DMS153 (cell line): ENCODE results near the gene TAMM41.
"Not testable (repeated sequence)": the region's sequence is repeated elsewhere in the genome, so short reads cannot be mapped to it uniquely, and the experiment has no call there.

ENCODE experiments used
- DNase-seq: peaks from one replicate; lab custom pipeline; 2025; lab: John Stamatoyannopoulos, UW

Gene TAMM41, protein sequence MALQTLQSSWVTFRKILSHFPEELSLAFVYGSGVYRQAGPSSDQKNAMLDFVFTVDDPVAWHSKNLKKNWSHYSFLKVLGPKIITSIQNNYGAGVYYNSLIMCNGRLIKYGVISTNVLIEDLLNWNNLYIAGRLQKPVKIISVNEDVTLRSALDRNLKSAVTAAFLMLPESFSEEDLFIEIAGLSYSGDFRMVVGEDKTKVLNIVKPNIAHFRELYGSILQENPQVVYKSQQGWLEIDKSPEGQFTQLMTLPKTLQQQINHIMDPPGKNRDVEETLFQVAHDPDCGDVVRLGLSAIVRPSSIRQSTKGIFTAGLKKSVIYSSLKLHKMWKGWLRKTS

DNA sequence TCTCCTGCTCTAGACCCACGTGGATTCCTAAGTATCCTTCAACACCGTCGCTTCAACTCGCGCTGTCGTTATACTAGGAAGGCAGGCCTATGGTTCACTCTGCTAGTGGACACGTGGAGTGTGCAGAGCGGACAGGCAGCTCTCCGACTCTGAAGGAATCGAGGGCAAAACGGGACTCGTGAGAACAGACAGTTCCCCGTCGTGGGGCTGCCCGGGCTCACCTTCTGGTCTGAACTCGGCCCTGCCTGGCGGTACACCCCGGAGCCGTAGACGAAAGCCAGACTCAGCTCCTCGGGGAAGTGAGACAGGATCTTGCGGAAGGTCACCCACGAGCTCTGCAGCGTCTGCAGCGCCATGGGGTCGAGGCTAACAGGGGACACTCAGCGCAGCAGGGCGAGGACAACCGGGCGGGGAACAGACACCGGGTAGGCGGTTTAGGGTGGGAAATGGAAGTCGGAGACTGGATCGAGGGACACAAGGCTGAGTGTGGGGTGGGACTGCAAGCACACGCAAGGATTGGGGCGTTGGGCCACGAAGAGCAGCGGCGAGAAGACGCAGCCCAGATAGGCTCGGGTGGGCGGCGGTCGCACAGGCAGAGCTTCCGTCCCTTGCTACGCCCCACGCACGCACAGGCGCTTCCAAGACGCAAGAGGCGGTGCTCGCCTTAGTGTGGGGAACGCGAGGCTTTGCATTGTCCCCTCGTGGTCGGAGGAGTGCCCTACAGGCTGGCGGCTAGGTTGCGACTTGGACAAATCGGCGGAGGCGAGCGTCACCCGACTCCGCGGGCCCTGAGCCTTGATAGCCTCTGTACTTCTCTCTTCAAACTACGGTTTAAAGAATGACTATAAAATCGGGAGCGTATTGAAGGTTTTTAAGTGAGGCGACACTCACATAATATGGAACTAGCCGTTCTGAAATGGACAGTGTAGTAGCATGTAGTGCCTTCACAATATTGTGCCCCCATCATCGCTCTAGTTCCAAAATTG lies at the start of gene TAMM41:
TAMM41 (minus strand) TSS at position 605 of the 986 bp plus-strand sequence; CDS start at position 356, 249 bp downstream.
- DNase-seq: peak; percentile 56

DNA sequence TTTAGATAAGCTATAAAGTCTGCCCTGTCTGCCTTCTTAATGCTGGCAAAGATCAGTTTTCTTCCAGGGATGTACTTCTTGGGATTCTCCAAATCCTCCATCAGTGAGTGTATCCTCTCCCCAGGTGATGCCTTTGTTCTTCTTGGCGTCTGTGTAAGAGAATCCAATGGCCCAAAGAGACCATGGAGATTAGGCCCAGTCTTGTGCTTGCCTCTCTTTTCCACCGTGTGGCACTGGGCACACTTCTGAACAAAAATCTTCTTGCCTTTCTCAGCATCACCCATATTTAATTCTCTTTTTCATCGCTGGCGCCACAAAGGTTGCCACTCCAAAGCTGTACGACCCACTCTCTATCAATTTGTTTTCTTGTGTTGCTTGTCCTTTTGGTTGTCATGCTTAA lies 32.2 kb upstream of the TAMM41 start:
- DNase-seq: no peak

DNA sequence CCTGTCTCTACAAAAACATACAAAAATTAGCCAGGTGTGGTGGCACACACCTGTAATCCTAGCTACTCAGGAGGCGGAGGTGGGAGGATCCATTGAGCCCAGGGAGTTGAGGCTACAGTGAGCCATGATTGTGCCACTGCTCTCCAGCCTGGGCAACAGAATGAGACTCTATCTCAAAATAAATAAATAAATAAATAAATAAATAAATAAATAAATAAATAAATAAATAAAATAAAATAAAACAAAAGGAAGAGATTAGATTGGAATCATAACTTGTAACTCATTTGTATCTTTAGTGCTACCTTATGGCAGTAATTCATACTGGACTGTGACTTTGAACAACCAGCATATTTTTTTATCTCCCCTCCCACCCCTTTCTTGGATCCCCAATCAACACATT lies 28.0 kb upstream of the TAMM41 start:
- DNase-seq: not testable (repeated sequence)

DNA sequence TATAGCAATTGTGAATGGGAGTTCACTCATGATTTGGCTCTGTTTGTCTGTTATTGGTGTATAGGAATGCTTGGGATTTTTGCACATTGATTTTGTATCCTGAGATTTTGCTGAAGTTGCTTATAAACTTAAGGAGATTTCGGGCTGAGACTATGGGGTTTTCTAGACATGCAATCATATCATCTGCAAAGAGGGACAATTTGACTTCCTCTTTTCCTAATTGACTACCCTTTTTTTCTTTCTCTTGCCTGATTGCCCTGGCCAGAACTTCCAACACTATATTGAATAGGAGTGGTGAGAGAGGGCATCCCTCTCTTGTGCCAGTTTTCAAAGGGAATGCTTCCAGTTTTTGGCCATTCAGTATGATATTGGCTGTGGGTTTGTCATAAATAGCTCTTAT lies 17.1 kb upstream of the TAMM41 start:
- not testable (repeated sequence) for DNase-seq

DNA sequence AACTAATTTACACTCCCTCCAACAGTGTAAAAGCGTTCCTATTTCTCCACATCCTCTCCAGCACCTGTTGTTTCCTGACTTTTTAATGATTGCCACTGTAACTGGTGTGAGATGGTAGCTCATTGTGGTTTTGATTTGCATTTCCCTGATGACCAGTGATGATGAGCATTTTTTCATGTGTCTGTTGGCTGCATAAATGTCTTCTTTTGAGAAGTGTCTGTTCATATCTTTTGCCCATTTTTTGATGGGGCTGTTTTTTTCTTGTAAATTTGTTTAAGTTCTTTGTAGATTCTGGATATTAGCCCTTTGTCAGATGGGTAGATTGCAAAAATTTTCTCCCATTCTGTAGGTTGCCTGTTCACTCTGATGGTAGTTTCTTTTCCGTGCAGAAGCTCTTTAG lies 15.9 kb upstream of the TAMM41 start:
- not testable (repeated sequence) for DNase-seq

DNA sequence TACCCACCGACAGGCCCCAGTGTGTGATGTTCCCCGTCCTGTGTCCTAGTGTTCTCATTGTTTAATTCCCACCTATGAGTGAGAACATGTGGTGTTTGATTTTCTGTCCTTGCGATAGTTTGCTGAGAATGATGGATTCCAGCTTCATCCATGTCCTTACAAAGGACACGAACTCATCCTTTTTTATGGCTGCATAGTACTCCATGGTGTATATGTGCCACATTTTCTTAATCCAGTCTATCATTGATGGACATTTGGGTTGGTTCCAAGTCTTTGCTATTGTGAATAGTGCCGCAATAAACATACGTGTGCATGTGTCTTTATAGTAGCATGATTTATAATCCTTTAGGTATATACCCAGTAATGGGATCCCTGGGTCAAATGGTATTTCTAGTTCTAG lies 15.5 kb upstream of the TAMM41 start:
- not testable (repeated sequence) for DNase-seq

DNA sequence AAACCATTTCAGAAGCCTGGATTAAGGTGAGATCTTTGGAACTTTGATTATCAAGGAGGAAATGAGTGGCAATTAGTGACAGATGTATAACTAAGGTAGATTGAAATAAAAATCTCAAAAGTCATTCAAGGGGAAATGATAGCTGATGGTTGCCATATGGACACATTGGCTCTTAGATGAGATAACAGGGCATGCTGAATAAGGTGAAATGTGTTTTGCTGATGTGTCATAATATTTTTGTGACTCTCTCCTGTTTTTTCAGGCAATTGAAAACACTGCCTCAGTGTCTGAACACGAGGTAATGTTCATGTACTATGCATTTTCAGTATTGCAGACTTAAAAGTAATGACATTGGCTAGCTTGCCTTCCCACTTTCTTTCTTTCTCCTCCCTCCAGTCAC lies 13.5 kb upstream of the TAMM41 start:
- DNase-seq: not testable (repeated sequence)

DNA sequence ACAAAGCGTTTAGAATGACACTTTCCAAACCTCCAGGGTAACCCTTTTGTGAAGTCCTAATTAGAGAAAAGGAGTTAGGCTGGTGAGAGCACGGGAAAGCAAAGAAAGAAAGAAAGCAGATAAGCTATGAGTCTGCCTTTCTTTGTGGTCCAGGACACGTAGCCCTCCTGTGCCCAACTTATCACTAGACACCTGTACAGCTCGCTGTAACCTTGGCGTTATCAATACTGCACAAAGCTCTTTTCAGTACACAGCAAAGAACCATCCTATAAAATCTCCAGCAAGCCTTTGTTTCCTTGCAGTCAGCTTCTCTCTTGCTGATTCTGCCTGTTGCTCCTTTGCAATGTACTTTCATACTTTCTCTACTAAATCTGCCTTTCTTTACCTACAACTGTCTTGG lies 6.8 kb upstream of the TAMM41 start:
- DNase-seq: no peak

DNA sequence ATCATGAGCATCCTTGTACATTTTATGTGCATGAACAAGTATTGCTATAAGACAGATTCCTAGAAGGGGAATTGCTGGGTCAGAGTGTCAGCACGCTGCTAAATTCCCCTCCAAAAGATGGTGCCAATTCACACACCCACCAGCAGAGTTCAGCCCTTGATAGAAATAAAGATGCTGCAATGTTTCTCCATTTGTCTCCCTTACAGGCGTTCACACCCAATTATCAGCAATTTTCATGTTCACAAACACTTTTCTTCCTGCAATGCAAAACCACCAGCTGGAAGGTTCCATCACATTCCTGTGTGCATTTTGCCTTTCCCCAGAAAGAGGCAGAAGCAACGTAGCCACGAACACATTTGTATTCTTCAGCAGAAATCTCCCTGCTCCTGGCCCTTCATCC lies 3.3 kb upstream of the TAMM41 start:
- DNase-seq: no peak

DNA sequence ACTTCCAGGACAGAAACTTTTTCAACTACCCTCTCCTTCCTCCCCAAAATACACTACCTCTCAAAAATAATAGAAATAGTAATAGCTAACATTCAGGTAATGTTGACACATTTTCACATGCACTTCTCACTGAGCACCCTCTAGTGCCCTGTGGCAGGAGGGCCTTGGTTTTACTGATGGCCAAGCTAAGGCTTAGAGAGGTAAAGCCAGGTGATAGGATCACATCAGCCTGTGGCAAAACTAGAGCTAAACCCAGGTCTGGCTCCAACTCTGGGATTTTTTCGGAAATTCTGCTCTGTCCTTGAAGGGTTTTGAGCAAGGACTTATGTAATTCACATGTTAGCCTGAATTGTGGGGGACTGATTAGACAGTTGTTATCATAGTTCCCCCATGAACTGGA lies 922 bp upstream of the TAMM41 start:
- DNase-seq: peak; percentile 0

DNA sequence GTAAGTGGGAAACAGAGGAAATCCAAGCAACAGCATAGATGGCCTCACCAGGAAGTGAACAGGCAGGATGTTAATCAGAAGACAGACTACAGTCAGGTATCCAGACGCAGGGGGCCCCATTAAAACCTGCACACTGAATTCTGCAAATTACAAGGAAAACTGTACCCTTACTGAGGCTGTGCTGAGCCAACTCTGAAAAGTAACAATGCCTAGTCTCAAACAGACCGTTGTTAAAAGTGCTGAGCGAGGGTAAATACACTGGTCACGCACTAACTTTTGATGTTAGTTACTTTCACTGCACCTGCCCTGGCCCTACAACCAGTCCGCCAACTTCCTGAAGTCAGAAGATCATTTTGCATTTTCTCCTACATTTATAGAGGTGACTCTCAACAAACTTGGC lies 1.0 kb downstream of the TAMM41 start:
- no peak for DNase-seq

DNA sequence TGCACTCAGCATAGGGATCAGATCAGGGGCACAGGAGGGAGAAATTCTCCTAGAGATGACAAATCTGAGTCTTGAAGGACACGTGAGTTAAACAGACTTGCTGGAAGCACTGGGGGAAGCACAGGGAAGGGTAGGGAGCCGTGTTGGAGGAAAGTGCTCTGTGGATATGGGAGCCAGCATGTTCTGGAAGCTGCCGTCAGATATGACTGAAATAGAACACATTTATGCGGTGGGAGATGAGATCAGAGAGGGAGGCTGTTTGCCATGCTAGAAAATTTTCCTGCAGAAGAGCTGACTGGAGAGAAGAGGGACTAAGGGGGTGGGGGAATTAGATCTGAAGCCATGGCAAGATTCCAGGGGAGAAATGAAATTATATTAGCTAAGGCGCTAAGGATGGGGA lies 1.8 kb downstream of the TAMM41 start:
- DNase-seq: no peak

DNA sequence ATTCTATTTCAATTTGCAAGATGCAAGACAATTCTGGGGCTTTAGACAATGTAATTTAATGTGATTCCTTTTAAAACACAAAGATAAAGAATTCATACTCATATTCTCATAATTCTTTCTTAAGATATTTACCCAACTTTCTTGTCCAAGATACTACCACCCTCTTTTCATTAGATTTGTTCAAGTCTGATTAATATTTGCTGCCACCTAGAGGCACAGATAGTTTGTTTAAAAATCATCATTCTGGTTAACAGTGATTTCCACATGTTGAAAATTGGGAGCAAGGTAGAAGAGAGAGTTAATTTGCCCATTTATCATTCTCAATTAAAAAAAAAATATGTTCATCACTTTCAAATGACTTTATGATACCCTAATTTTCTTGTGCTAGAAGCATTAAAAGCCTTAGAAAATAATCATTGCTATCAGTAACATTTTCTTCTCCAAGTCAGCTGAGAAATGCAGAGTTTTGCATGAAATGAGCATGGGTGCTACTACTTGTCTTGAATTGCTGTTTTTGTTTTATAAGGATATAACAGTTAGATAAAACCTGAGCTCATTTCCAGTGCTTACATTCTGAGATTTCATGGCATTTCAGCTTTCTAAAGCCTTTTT lies 11.6 kb downstream of the TAMM41 start:
- DNase-seq: no peak

DNA sequence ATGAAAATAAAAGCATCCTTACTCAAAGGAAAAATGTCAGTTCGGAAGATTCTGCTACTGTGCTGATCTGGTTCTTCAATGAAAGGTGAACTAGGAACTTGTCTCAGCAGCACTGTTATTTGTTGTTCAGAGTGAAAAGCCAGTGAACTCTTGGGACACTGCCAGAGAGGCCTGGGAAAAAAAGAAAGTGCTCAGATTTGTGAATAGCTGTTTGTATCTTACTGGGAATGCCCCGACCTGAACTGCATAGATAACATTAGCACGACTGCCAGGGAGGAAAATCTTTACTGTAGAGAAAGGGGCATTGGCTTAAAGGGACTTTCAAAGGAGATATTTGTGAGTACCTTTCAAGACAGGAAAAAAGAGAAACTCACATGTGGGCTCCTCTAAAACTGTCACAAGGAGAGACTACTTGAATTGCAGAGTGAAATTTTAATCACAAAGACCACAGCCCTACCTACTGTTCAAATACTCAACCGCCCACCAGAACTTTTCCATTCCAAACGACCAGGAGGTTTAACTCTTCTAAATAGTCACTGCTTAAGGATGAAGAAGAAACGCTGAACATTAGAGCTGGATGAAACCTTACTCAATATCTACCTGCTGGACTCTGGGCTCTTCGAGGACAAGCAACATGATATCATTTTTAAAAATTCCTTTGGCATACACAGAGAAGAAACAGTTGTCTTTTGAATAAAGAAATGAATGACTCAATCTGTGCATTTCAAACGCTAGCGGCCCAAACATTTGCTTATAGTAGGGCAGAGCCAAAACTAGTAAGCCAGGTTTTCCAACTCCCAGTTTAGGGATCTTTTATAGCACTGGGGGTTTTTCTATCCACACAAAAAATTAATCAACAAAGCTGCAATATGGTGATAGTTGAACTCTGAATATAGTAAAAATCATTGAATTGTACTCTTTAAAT lies 13.4 kb downstream of the TAMM41 start:
- no peak for DNase-seq

DNA sequence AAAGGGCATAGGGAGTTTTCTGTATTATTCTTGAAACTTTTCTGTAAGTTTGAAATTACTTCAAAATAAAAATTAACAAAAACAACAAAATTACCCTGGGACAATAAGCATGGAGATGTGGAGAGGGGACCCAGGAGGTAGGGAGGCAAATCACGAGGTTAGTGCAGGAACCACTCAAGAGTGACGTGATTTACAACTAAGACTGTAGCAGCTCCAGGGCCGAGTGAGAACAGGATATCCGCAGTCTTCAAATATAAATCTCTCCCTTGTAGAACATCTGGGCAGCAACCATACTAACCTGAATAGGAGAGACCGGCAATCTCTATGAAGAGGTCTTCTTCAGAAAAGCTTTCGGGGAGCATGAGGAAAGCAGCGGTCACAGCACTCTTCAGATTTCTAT lies 17.3 kb downstream of the TAMM41 start:
- no peak for DNase-seq

DNA sequence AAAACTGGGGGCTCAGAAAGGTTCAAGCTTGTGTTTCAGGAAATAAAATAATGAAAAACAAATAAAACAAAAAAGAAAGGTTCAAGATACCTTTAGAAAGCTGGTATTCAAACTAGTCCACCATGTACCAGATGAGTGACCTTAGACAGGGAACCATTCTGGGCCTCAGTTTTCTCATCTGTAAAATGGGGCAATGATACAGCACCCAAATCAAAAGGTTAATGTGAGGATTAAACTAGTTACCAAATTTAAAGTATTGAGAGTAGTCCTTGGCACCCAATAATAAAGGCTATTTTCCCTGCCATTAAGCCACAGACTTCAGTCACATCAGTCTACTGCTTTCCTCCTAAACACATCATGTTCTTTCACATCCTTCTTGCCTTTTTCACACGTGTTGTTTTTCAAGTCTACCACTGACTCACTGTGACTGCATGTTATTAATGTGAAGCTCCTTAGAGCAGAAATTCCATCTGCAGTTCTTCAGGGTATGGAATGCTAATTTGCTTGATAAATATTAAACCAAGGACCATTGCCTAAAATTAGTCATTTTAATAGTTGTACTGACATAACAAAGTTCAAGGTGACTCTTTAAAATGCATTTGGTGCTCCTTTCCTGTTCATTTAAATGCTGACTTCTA lies 19.9 kb downstream of the TAMM41 start:
- DNase-seq: no peak

DNA sequence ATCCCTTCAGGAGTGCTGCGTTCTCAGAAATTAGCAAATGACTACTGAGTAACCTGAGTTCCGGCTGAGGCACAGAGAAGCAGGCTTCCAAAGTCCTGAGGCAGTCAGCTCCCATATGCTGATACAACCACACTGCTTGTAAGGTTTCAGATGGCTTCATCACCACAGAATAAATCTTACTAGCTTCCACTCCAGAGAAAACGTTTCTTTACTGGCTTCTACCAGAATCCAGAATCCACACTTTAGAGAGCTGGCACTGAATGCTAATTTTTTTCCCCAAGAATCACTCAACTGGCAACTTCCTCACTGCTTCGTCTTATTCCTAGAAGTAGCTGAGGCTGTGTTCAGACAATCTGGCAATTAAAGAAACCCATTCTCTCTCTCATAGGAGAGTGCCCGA lies 21.4 kb downstream of the TAMM41 start:
- DNase-seq: no peak

DNA sequence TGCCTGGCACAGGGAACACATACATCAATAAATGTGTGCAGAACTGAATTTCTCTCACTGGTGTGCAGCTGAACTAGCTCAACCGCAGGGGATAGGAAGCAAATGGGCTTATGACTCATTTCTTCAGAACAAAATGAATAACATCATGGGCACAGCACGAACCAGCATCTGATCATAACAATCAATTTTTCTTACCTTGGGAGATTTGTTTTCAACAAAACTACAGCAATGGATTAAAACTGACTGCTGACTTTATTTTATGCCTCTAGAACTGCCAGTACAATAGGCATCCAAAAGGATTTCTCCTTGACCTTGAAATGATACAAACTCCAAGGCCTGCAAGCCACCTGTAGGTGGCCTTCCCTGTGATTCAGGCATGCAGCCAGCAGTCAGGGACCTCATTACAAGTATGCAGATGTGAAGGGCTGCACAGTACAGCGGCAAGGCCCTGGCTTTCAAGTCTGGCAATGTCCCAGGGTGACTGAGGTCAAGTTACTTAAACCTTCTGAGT lies 26.1 kb downstream of the TAMM41 start:
- DNase-seq: no peak

DNA sequence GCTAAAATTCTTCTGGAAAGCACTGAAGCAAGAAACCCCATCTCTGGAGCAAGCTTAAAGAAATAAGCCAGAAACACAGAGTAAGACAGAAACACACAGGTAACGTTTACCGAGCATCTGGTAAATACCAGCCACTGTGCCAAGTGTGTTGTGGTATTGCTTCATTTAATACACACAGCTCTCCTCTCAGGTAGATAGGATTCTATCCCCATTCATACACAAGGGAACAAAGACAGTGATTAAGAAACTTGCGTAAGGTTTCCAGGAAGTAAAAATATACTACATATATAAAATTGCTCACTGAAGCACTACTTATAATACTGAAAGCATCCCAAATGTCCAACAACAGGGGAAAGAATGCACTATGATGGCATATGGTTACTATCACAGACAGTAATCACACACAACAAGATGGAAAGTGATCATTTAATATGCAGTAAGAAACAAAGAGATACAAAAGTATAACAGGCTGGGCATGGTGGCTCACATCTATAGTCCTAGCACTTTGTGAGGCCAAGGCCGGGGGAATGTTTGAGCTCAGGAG lies 27.5 kb downstream of the TAMM41 start:
- no peak for DNase-seq

DNA sequence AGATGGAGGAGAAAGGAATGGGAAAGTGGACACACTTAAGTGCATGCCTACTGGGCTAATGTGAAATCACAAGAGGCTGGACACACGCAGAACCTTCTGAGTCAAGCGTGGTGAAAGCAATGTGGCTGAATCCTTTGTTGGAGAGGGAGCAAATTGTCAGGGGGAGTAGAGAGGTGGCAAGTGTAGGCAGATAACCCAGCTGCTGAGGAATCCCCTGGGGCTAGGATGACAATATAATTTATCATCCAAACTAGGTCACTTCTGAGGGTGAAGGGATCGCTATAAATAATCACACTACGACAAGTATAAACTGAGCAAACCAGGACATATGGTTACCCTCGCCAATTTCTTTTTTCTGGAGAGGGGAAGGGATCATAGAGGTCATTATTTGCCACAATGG lies 28.7 kb downstream of the TAMM41 start:
- DNase-seq: no peak

DNA sequence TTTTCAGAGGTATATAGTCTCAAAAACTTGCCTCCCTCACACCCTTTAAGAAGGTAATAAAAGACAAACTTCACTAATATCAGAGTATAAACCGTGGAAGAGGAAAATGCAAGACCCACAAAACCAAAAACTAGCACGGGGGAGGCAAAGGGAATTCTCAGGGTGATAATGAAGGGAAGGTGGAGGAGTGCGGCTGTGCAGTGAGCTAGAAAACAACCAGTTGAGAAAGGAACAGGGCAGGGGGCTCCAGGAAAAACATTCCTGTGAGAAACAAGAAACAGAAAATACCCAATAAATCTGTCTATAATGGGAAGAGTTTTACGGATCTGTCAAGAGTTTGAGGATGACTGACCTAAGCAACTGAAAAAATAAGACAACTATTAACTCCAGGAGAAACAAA lies 31.6 kb downstream of the TAMM41 start:
- DNase-seq: no peak
